Activated naive CD4-positive, alpha-beta T cell treated with anti-CD3 and anti-CD28 coated beads for 36 hours (primary cell): Measurements from ENCODE around the gene NKX1-1. TPM values are rescaled to one million over a fixed set of nuclear protein-coding genes. Genes with fewer than 3 reads are reported as not detected.

Experiments
- CTCF ChIA-PET: fragments of 350-600 bp; sonication (Branson Sonifier 250); formaldehyde crosslinking; loops from one replicate; lab custom pipeline; 2021; ENCODE audit warnings: antibody characterized with exemption; lab: Charles Lee
- DNase-seq: peaks from one replicate; pipeline ENCODE4 v3.0.0-alpha.2; 2020
- H3K27ac Mint-ChIP-seq: one replicate; pipeline ENCODE4 v1.8.0; 2021; ENCODE audit warnings: mild to moderate bottlenecking, mixed read lengths
- H3K27me3 Mint-ChIP-seq: one replicate; pipeline ENCODE4 v1.8.0; 2021; ENCODE audit warnings: low read depth, mixed read lengths
- H3K36me3 Mint-ChIP-seq: one replicate; pipeline ENCODE4 v1.8.0; 2021; ENCODE audit warnings: low read depth, mixed read lengths
- H3K4me1 Mint-ChIP-seq: one replicate; pipeline ENCODE4 v1.8.0; 2021; ENCODE audit warnings: low read depth, mixed read lengths
- H3K4me3 Mint-ChIP-seq: one replicate; pipeline ENCODE4 v1.8.0; 2021; ENCODE audit warnings: mild to moderate bottlenecking, moderate library complexity, mixed read lengths
- H3K9me3 Mint-ChIP-seq: one replicate; pipeline ENCODE4 v1.8.0; 2021; ENCODE audit warnings: mixed read lengths
- intact Hi-C: fragments of 100-400 bp; cut with micrococcal nuclease; formaldehyde crosslinking; loops from one replicate; pipeline ENCODE4 v1.15.1; 2023
- total RNA-seq, 2 experiments: library from RNA; stranded (reverse); gene quantifications; one replicate each; pipeline ENCODE4 v1.2.3, GENCODE V29; 2021

NKX1-1 gene
- not detected for total RNA-seq

GRCh38 chr4:1406394-1406980 lies at the start of gene NKX1-1:
Gene NKX1-1 (minus strand): TSS chr4:1406442. CDS start chr4:1406442, 0 bp downstream.
- CTCF ChIA-PET = no interaction called here
- no peaks in the 10 kb centered on the region for H3K9me3 Mint-ChIP-seq
- H3K27me3 Mint-ChIP-seq = peaks cover 52% of the 10 kb centered on the region
- DNase-seq = no peak
- no peaks in the 10 kb centered on the region for H3K36me3 Mint-ChIP-seq
- H3K4me3 Mint-ChIP-seq = no peak within 1 kb of the TSS
- peak within 1 kb of the TSS; percentile 46 for H3K27ac Mint-ChIP-seq
- H3K4me1 Mint-ChIP-seq = peaks cover 9% of the 10 kb centered on the region
- intact Hi-C loops = loop anchor here (10.0 kb wide), 1 partner anchor 108 kb away; no protein-coding TSS in a partner anchor

- H3K4me1 Mint-ChIP-seq = no peaks in the 10 kb centered on the region
- DNase-seq = no peak
- no peak overlapping the region for H3K4me3 Mint-ChIP-seq
- CTCF ChIA-PET = no interaction called here
- H3K9me3 Mint-ChIP-seq = peaks cover 26% of the 10 kb centered on the region
- peaks cover 6% of the 10 kb centered on the region for H3K27me3 Mint-ChIP-seq
- H3K27ac Mint-ChIP-seq = no peak overlapping the region
- intact Hi-C loops = no loop called here
- no peaks in the 10 kb centered on the region for H3K36me3 Mint-ChIP-seq
These were observed 47.5 kb upstream of the NKX1-1 start for GRCh38 chr4:1453731-1454130.

GRCh38 chr4:1452431-1453051 lies 46.3 kb upstream of the NKX1-1 start:
- intact Hi-C loops = no loop called here
- Mint-ChIP-seq H3K27ac (no peak overlapping the region), H3K27me3 (no peaks in the 10 kb centered on the region), H3K4me1 (no peaks in the 10 kb centered on the region), H3K36me3 (no peaks in the 10 kb centered on the region), H3K4me3 (no peak overlapping the region), H3K9me3 (peaks cover 26% of the 10 kb centered on the region)
- CTCF ChIA-PET = no interaction called here
- DNase-seq = no peak

- no peaks in the 10 kb centered on the region for H3K36me3 Mint-ChIP-seq
These were observed 45.5 kb upstream of the NKX1-1 start for GRCh38 chr4:1451752-1452122.

GRCh38 chr4:1451106-1451751 lies 45.0 kb upstream of the NKX1-1 start:
- no peaks in the 10 kb centered on the region for H3K4me1 Mint-ChIP-seq
- H3K27ac Mint-ChIP-seq = no peak overlapping the region
- intact Hi-C loops = no loop called here
- H3K9me3 Mint-ChIP-seq = peaks cover 22% of the 10 kb centered on the region
- DNase-seq = no peak
- no peaks in the 10 kb centered on the region for H3K36me3 Mint-ChIP-seq
- H3K27me3 Mint-ChIP-seq = no peaks in the 10 kb centered on the region
- no peak overlapping the region for H3K4me3 Mint-ChIP-seq
- CTCF ChIA-PET = no interaction called here

More at GRCh38 chr4:1451752-1452122, 45.5 kb upstream of the NKX1-1 start:
- H3K9me3 Mint-ChIP-seq = peaks cover 23% of the 10 kb centered on the region
- intact Hi-C loops = no loop called here
- no peaks in the 10 kb centered on the region for H3K4me1 Mint-ChIP-seq
- no peak for DNase-seq
- H3K27me3 Mint-ChIP-seq = no peaks in the 10 kb centered on the region
- H3K4me3 Mint-ChIP-seq = no peak overlapping the region
- CTCF ChIA-PET = no interaction called here
- no peak overlapping the region for H3K27ac Mint-ChIP-seq

GRCh38 chr4:1449833-1450741 lies 43.8 kb upstream of the NKX1-1 start:
- no peaks in the 10 kb centered on the region for H3K36me3 Mint-ChIP-seq
- CTCF ChIA-PET = interaction anchor here (0.8 kb wide), 1 partner anchor 92 kb away, joined by 3 read pairs; no protein-coding TSS in a partner anchor
- H3K4me3 Mint-ChIP-seq = no peak overlapping the region
- no peaks in the 10 kb centered on the region for H3K4me1 Mint-ChIP-seq
- peaks cover 20% of the 10 kb centered on the region for H3K9me3 Mint-ChIP-seq
- peaks cover 3% of the 10 kb centered on the region for H3K27me3 Mint-ChIP-seq
- no peak overlapping the region for H3K27ac Mint-ChIP-seq
- intact Hi-C loops = no loop called here
- no peak for DNase-seq

GRCh38 chr4:1449475-1449832 lies 43.2 kb upstream of the NKX1-1 start:
- no peak overlapping the region for H3K4me3 Mint-ChIP-seq
- no peak overlapping the region for H3K27ac Mint-ChIP-seq
- H3K9me3 Mint-ChIP-seq = peaks cover 20% of the 10 kb centered on the region
- H3K36me3 Mint-ChIP-seq = no peaks in the 10 kb centered on the region
- DNase-seq = no peak
- CTCF ChIA-PET = interaction anchor here (0.8 kb wide), 1 partner anchor 92 kb away, joined by 3 read pairs; no protein-coding TSS in a partner anchor
- intact Hi-C loops = no loop called here
- peaks cover 3% of the 10 kb centered on the region for H3K27me3 Mint-ChIP-seq
- no peaks in the 10 kb centered on the region for H3K4me1 Mint-ChIP-seq

- no peak for DNase-seq
- intact Hi-C loops = no loop called here
- CTCF ChIA-PET = interaction anchor here (0.8 kb wide), 1 partner anchor 91 kb away, joined by 3 read pairs; no protein-coding TSS in a partner anchor
- peaks cover 5% of the 10 kb centered on the region for H3K27me3 Mint-ChIP-seq
- no peak overlapping the region for H3K4me3 Mint-ChIP-seq
- H3K4me1 Mint-ChIP-seq = no peaks in the 10 kb centered on the region
- H3K27ac Mint-ChIP-seq = no peak overlapping the region
- H3K9me3 Mint-ChIP-seq = peaks cover 17% of the 10 kb centered on the region
- no peaks in the 10 kb centered on the region for H3K36me3 Mint-ChIP-seq
These were observed 42.6 kb upstream of the NKX1-1 start for GRCh38 chr4:1448589-1449420.

GRCh38 chr4:1447676-1448588 lies 41.7 kb upstream of the NKX1-1 start:
- H3K27ac Mint-ChIP-seq = no peak overlapping the region
- H3K4me3 Mint-ChIP-seq = no peak overlapping the region
- no peak for DNase-seq
- H3K9me3 Mint-ChIP-seq = peaks cover 8% of the 10 kb centered on the region
- CTCF ChIA-PET = no interaction called here
- no peaks in the 10 kb centered on the region for H3K36me3 Mint-ChIP-seq
- H3K27me3 Mint-ChIP-seq = peaks cover 5% of the 10 kb centered on the region
- intact Hi-C loops = no loop called here
- H3K4me1 Mint-ChIP-seq = no peaks in the 10 kb centered on the region

- H3K36me3 Mint-ChIP-seq = no peaks in the 10 kb centered on the region
- intact Hi-C loops = no loop called here
- no peaks in the 10 kb centered on the region for H3K4me1 Mint-ChIP-seq
- no peak overlapping the region for H3K4me3 Mint-ChIP-seq
- H3K27ac Mint-ChIP-seq = no peak overlapping the region
- peaks cover 5% of the 10 kb centered on the region for H3K27me3 Mint-ChIP-seq
- no peaks in the 10 kb centered on the region for H3K9me3 Mint-ChIP-seq
- CTCF ChIA-PET = no interaction called here
- DNase-seq = no peak
These were observed 40.5 kb upstream of the NKX1-1 start for GRCh38 chr4:1446502-1447386.
